ENCODE results near the gene CBARP. TPM values are rescaled to one million over a fixed set of nuclear protein-coding genes. Genes with fewer than 3 reads are reported as not detected.

CBARP gene
- total RNA-seq, 1 donor from 2014 or later, result 26.2 TPM

- Mint-ChIP-seq H3K27ac (ENCODE audit: unreplicated experiment) (no peak overlapping the region), H3K4me1 (peaks cover 8% of the 10 kb centered on the region), H3K9me3 (no peaks in the 10 kb centered on the region), H3K4me3 (peak overlapping the region; percentile 68), H3K36me3 (ENCODE audit: low read depth) (peaks cover 16% of the 10 kb centered on the region), H3K27me3 (ENCODE audit: low read depth) (peaks cover 12% of the 10 kb centered on the region)
- no peak for DNase-seq (ENCODE audit: low read depth, low spot score)
- no peak for TF ChIP-seq CTCF (conservative IDR thresholded peaks at IDR 0.05)
Measured at GRCh38 chr19:1252821-1253513, 15.2 kb upstream of the CBARP start.

GRCh38 chr19:1252221-1252820 lies 14.5 kb upstream of the CBARP start:
- Mint-ChIP-seq H3K4me3 (peak overlapping the region; percentile 93), H3K27ac (ENCODE audit: unreplicated experiment) (peak overlapping the region; percentile 54), H3K27me3 (ENCODE audit: low read depth) (peaks cover 7% of the 10 kb centered on the region), H3K36me3 (ENCODE audit: low read depth) (peaks cover 13% of the 10 kb centered on the region), H3K4me1 (peaks cover 2% of the 10 kb centered on the region), H3K9me3 (no peaks in the 10 kb centered on the region)
- TF ChIP-seq CTCF (conservative IDR thresholded peaks at IDR 0.05), result no peak
- DNase-seq (ENCODE audit: low read depth, low spot score), result no peak

GRCh38 chr19:1251330-1252220 lies 13.8 kb upstream of the CBARP start:
- peak overlapping the region; percentile 93 for H3K4me3 Mint-ChIP-seq
- H3K27ac Mint-ChIP-seq (ENCODE audit: unreplicated experiment), result peak overlapping the region; percentile 98
- no peak for DNase-seq (ENCODE audit: low read depth, low spot score)
- TF ChIP-seq CTCF (conservative IDR thresholded peaks at IDR 0.05), result no peak
- peaks cover 6% of the 10 kb centered on the region for H3K27me3 Mint-ChIP-seq (ENCODE audit: low read depth)
- H3K9me3 Mint-ChIP-seq, result no peaks in the 10 kb centered on the region
- no peaks in the 10 kb centered on the region for H3K4me1 Mint-ChIP-seq
- peaks cover 12% of the 10 kb centered on the region for H3K36me3 Mint-ChIP-seq (ENCODE audit: low read depth)

- Mint-ChIP-seq H3K4me1 (no peaks in the 10 kb centered on the region), H3K4me3 (peak overlapping the region; percentile 93), H3K27ac (ENCODE audit: unreplicated experiment) (peak overlapping the region; percentile 98), H3K27me3 (ENCODE audit: low read depth) (peaks cover 6% of the 10 kb centered on the region), H3K9me3 (no peaks in the 10 kb centered on the region), H3K36me3 (ENCODE audit: low read depth) (peaks cover 12% of the 10 kb centered on the region)
- no peak for TF ChIP-seq CTCF (conservative IDR thresholded peaks at IDR 0.05)
- DNase-seq (ENCODE audit: low read depth, low spot score), result peak; percentile 83
Measured at GRCh38 chr19:1250437-1251260, 12.8 kb upstream of the CBARP start.

- H3K4me3 Mint-ChIP-seq, result peak overlapping the region; percentile 95
- H3K27me3 Mint-ChIP-seq (ENCODE audit: low read depth), result peaks cover 6% of the 10 kb centered on the region
- no peaks in the 10 kb centered on the region for H3K4me1 Mint-ChIP-seq
- TF ChIP-seq CTCF (conservative IDR thresholded peaks at IDR 0.05), result no peak
- H3K9me3 Mint-ChIP-seq, result no peaks in the 10 kb centered on the region
- DNase-seq (ENCODE audit: low read depth, low spot score), result no peak
- peaks cover 12% of the 10 kb centered on the region for H3K36me3 Mint-ChIP-seq (ENCODE audit: low read depth)
- H3K27ac Mint-ChIP-seq (ENCODE audit: unreplicated experiment), result no peak overlapping the region
Measured at GRCh38 chr19:1249990-1250436, 12.2 kb upstream of the CBARP start.
